HUES6 (cell line): Measurements from ENCODE around the gene ZFHX3.

ENCODE experiments used
- H3K27ac ChIP-seq: 2 replicates; pipeline ENCODE4 v1.7.0; 2013; ENCODE audit warnings: low read depth, mild to moderate bottlenecking, low read length, inconsistent platforms
- H3K27me3 ChIP-seq: 2 replicates; pipeline ENCODE4 v1.6.1; 2013; ENCODE audit warnings: low read length; ENCODE audit not compliant: control insufficient read depth, insufficient read depth
- H3K36me3 ChIP-seq: 2 replicates; pipeline ENCODE4 v1.6.1; 2013; ENCODE audit warnings: low read length; ENCODE audit not compliant: control insufficient read depth, insufficient read depth
- H3K4me1 ChIP-seq: 2 replicates; pipeline ENCODE4 v1.6.1; 2013; ENCODE audit warnings: low read length; ENCODE audit not compliant: control insufficient read depth, insufficient read depth
- H3K4me3 ChIP-seq: 2 replicates; pipeline ENCODE4 v1.5.1; 2013; ENCODE audit warnings: low read depth, low read length
- H3K9ac ChIP-seq: one replicate; pipeline ENCODE4 v1.6.1; 2013; ENCODE audit warnings: mild to moderate bottlenecking, low read length
- H3K9me3 ChIP-seq: 2 replicates; pipeline ENCODE4 v1.6.1; 2013; ENCODE audit warnings: low read depth, low read length; ENCODE audit not compliant: control insufficient read depth, insufficient read depth

ZFHX3 gene

GRCh38 chr16:73060892-73061490 is 13.1 kb upstream of the ZFHX3 start:
- peaks cover 88% of the 10 kb centered on the region for H3K27me3 ChIP-seq
- no peak overlapping the region for H3K9ac ChIP-seq
- H3K27ac ChIP-seq = no peak overlapping the region
- H3K9me3 ChIP-seq = no peaks in the 10 kb centered on the region
- peak overlapping the region; percentile 14; the same call in 1 of the 2 replicates for H3K4me3 ChIP-seq
- no peaks in the 10 kb centered on the region for H3K36me3 ChIP-seq
- peaks cover 77% of the 10 kb centered on the region for H3K4me1 ChIP-seq

GRCh38 chr16:73059779-73060615 is 12.1 kb upstream of the ZFHX3 start:
- Histone ChIP-seq H3K27ac (no peak overlapping the region), H3K4me3 (0 out of 2 replicates have a peak overlapping the region, but pooled peaks have one; percentile 57), H3K4me1 (peaks cover 77% of the 10 kb centered on the region), H3K9me3 (no peaks in the 10 kb centered on the region), H3K9ac (no peak overlapping the region), H3K27me3 (peaks cover 88% of the 10 kb centered on the region), H3K36me3 (no peaks in the 10 kb centered on the region)

GRCh38 chr16:73058616-73059409 is 10.9 kb upstream of the ZFHX3 start:
- Histone ChIP-seq H3K36me3 (no peaks in the 10 kb centered on the region), H3K9me3 (no peaks in the 10 kb centered on the region), H3K27me3 (peaks cover 88% of the 10 kb centered on the region), H3K9ac (no peak overlapping the region), H3K27ac (no peak overlapping the region), H3K4me1 (peaks cover 77% of the 10 kb centered on the region), H3K4me3 (peak overlapping the region; percentile 57)

GRCh38 chr16:73058221-73058615 is 10.3 kb upstream of the ZFHX3 start:
- H3K27ac ChIP-seq = no peak overlapping the region
- H3K36me3 ChIP-seq = no peaks in the 10 kb centered on the region
- H3K9ac ChIP-seq = no peak overlapping the region
- peaks cover 88% of the 10 kb centered on the region for H3K27me3 ChIP-seq
- peak overlapping the region; percentile 38; the same call in 1 of the 2 replicates for H3K4me3 ChIP-seq
- peaks cover 77% of the 10 kb centered on the region for H3K4me1 ChIP-seq
- no peaks in the 10 kb centered on the region for H3K9me3 ChIP-seq

- H3K9me3 ChIP-seq = no peaks in the 10 kb centered on the region
- peaks cover 88% of the 10 kb centered on the region for H3K27me3 ChIP-seq
- peak overlapping the region; percentile 23 for H3K9ac ChIP-seq
- no peak overlapping the region for H3K27ac ChIP-seq
- H3K4me1 ChIP-seq = peaks cover 77% of the 10 kb centered on the region
- no peaks in the 10 kb centered on the region for H3K36me3 ChIP-seq
- peak overlapping the region; percentile 58 for H3K4me3 ChIP-seq
Measured at GRCh38 chr16:73057291-73058210, 9.6 kb upstream of the ZFHX3 start.

- Histone ChIP-seq H3K4me1 (peaks cover 77% of the 10 kb centered on the region), H3K27ac (no peak overlapping the region), H3K9ac (no peak overlapping the region), H3K36me3 (no peaks in the 10 kb centered on the region), H3K4me3 (peak overlapping the region; percentile 58), H3K27me3 (peaks cover 88% of the 10 kb centered on the region), H3K9me3 (no peaks in the 10 kb centered on the region)
Measured at GRCh38 chr16:73056921-73057290, 9.0 kb upstream of the ZFHX3 start.

- Histone ChIP-seq H3K9me3 (no peaks in the 10 kb centered on the region), H3K36me3 (no peaks in the 10 kb centered on the region), H3K9ac (no peak overlapping the region), H3K4me1 (peaks cover 76% of the 10 kb centered on the region), H3K27me3 (peaks cover 88% of the 10 kb centered on the region), H3K4me3 (peak overlapping the region; percentile 58), H3K27ac (no peak overlapping the region)
Measured at GRCh38 chr16:73056448-73056847, 8.5 kb upstream of the ZFHX3 start.

GRCh38 chr16:73054813-73055482 is 7.0 kb upstream of the ZFHX3 start:
- Histone ChIP-seq H3K27ac (no peak overlapping the region), H3K9me3 (no peaks in the 10 kb centered on the region), H3K4me1 (peaks cover 76% of the 10 kb centered on the region), H3K4me3 (peak overlapping the region; percentile 58), H3K27me3 (peaks cover 88% of the 10 kb centered on the region), H3K9ac (no peak overlapping the region), H3K36me3 (no peaks in the 10 kb centered on the region)

GRCh38 chr16:73054498-73054812 is 6.5 kb upstream of the ZFHX3 start:
- Histone ChIP-seq H3K4me1 (peaks cover 77% of the 10 kb centered on the region), H3K4me3 (peak overlapping the region; percentile 58; the same call in 1 of the 2 replicates), H3K27me3 (peaks cover 88% of the 10 kb centered on the region), H3K36me3 (no peaks in the 10 kb centered on the region), H3K9me3 (no peaks in the 10 kb centered on the region), H3K27ac (no peak overlapping the region), H3K9ac (no peak overlapping the region)

- peak overlapping the region; percentile 50 for H3K4me3 ChIP-seq
- H3K4me1 ChIP-seq = peaks cover 76% of the 10 kb centered on the region
- no peak overlapping the region for H3K27ac ChIP-seq
- H3K36me3 ChIP-seq = no peaks in the 10 kb centered on the region
- peaks cover 88% of the 10 kb centered on the region for H3K27me3 ChIP-seq
- H3K9me3 ChIP-seq = no peaks in the 10 kb centered on the region
- no peak overlapping the region for H3K9ac ChIP-seq
Measured at GRCh38 chr16:73054125-73054484, 6.2 kb upstream of the ZFHX3 start.
